ENCODE measurements around the gene INPP4A.

INPP4A gene

GRCh38 chr2:98518101-98518500 lies 73.4 kb downstream of the INPP4A start:
- TF ChIP-seq ARNTL (CRISPR knock-in tag; IDR thresholded peaks at IDR 0.05; ENCODE audit: borderline replicate concordance, low read depth) (no peak), SNAI2 (CRISPR knock-in tag; IDR thresholded peaks at IDR 0.05) (no peak), PPARA (CRISPR knock-in tag; IDR thresholded peaks at IDR 0.05; ENCODE audit: borderline replicate concordance) (no peak), TSHZ2 (CRISPR knock-in tag; IDR thresholded peaks at IDR 0.05) (no peak), ZNF565 (CRISPR knock-in tag; conservative IDR thresholded peaks at IDR 0.05; ENCODE audit: low read depth) (no peak), ZNF70 (CRISPR knock-in tag; IDR thresholded peaks at IDR 0.05) (no peak), ZFP3 (CRISPR knock-in tag; IDR thresholded peaks at IDR 0.05) (no peak)
- TF ChIP-seq, protein P1, sequence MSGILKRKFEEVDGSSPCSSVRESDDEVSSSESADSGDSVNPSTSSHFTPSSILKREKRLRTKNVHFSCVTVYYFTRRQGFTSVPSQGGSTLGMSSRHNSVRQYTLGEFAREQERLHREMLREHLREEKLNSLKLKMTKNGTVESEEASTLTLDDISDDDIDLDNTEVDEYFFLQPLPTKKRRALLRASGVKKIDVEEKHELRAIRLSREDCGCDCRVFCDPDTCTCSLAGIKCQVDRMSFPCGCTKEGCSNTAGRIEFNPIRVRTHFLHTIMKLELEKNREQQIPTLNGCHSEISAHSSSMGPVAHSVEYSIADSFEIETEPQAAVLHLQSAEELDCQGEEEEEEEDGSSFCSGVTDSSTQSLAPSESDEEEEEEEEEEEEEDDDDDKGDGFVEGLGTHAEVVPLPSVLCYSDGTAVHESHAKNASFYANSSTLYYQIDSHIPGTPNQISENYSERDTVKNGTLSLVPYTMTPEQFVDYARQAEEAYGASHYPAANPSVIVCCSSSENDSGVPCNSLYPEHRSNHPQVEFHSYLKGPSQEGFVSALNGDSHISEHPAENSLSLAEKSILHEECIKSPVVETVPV (CRISPR knock-in tag; IDR thresholded peaks at IDR 0.05): no peak
- peak; percentile 67 for ATAC-seq

GRCh38 chr2:98519156-98519555 lies 74.5 kb downstream of the INPP4A start:
- peak; percentile 22; the same call in 1 of the 3 replicates for ATAC-seq
- TF ChIP-seq ZNF70 (CRISPR knock-in tag; IDR thresholded peaks at IDR 0.05): no peak
- TF ChIP-seq ZC3H10 (CRISPR knock-in tag; IDR thresholded peaks at IDR 0.05): no peak
- TF ChIP-seq TOX (CRISPR knock-in tag; IDR thresholded peaks at IDR 0.05; ENCODE audit: borderline replicate concordance): no peak
- no peak for TF ChIP-seq BACH2 (CRISPR knock-in tag; IDR thresholded peaks at IDR 0.05; ENCODE audit: borderline replicate concordance)
- TF ChIP-seq, protein P1 (CRISPR knock-in tag; IDR thresholded peaks at IDR 0.05): no peak
- TF ChIP-seq PATZ1 (CRISPR knock-in tag; IDR thresholded peaks at IDR 0.05; ENCODE audit: borderline replicate concordance): no peak
- no peak for TF ChIP-seq ZNF565 (CRISPR knock-in tag; conservative IDR thresholded peaks at IDR 0.05; ENCODE audit: low read depth)
- no peak for TF ChIP-seq GLIS3 (CRISPR knock-in tag; IDR thresholded peaks at IDR 0.05)
- no peak for TF ChIP-seq ARNTL (CRISPR knock-in tag; IDR thresholded peaks at IDR 0.05; ENCODE audit: borderline replicate concordance, low read depth)
- TF ChIP-seq, protein P2, sequence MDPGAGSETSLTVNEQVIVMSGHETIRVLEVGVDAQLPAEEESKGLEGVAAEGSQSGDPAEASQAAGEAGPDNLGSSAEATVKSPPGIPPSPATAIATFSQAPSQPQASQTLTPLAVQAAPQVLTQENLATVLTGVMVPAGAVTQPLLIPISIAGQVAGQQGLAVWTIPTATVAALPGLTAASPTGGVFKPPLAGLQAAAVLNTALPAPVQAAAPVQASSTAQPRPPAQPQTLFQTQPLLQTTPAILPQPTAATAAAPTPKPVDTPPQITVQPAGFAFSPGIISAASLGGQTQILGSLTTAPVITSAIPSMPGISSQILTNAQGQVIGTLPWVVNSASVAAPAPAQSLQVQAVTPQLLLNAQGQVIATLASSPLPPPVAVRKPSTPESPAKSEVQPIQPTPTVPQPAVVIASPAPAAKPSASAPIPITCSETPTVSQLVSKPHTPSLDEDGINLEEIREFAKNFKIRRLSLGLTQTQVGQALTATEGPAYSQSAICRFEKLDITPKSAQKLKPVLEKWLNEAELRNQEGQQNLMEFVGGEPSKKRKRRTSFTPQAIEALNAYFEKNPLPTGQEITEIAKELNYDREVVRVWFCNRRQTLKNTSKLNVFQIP (CRISPR knock-in tag; IDR thresholded peaks at IDR 0.05; ENCODE audit: borderline replicate concordance, low read depth): no peak
- TF ChIP-seq OSR1 (CRISPR knock-in tag; IDR thresholded peaks at IDR 0.05): no peak
- TF ChIP-seq ZFP3 (CRISPR knock-in tag; IDR thresholded peaks at IDR 0.05): no peak
- no peak for TF ChIP-seq RARB (CRISPR knock-in tag; IDR thresholded peaks at IDR 0.05)
- no peak for TF ChIP-seq ZFP30 (CRISPR knock-in tag; IDR thresholded peaks at IDR 0.05)
- TF ChIP-seq TSHZ2 (CRISPR knock-in tag; IDR thresholded peaks at IDR 0.05): no peak

Measured in SK-N-SH treated with all-trans-retinoic acid at 6 μM for 48 hours (cell line).